Astrocyte of the cerebellum (primary cell): ENCODE measurements around the gene SPHKAP.
A peak's percentile ranks its signal among the peaks of the same experiment; 100 is the strongest.

Experiments used
- DNase-seq: peaks from one replicate; pipeline ENCODE4 v3.0.0-alpha.2; 2011; ENCODE audit warnings: low read depth
- H3K4me3 ChIP-seq: 2 replicates; pipeline ENCODE4 v1.5.1; 2011; ENCODE audit warnings: mild to moderate bottlenecking, low read depth, low read length, moderate library complexity
- in situ Hi-C: cut with HindIII; loops from 2 replicates; pipeline ENCODE4 v1.10.0; 2017; ENCODE audit warnings: low sequenced_read_pairs
- TF ChIP-seq, protein P1 (sequence below): IDR thresholded peaks from 2 replicates; pipeline ENCODE4 v1.5.1; 2012; ENCODE audit warnings: low read length, low read depth, moderate library complexity, mild to moderate bottlenecking; ENCODE audit errors: missing control alignments

Gene SPHKAP

DNA sequence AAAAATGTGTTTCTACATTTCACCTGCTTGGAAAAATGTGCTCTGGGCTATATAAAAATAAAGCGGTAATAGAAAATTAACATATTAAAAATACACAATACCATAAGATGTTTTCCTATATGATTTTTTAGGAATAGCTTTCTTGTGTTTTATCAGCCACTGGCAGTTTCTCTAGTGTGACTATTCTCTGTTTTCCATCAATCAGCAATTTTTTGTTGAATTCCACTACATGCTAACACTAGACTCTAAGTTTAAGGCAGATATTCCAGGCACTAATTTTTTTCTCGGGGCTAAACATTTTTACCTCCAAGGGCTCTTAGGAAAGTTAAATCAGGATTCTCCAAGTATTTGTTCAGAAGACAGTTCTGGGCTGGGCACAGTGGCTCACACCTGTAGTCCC, 140.5 kb downstream of the SPHKAP start:
- no peak for DNase-seq
- H3K4me3 ChIP-seq = no peak overlapping the region
- TF ChIP-seq, protein P1, sequence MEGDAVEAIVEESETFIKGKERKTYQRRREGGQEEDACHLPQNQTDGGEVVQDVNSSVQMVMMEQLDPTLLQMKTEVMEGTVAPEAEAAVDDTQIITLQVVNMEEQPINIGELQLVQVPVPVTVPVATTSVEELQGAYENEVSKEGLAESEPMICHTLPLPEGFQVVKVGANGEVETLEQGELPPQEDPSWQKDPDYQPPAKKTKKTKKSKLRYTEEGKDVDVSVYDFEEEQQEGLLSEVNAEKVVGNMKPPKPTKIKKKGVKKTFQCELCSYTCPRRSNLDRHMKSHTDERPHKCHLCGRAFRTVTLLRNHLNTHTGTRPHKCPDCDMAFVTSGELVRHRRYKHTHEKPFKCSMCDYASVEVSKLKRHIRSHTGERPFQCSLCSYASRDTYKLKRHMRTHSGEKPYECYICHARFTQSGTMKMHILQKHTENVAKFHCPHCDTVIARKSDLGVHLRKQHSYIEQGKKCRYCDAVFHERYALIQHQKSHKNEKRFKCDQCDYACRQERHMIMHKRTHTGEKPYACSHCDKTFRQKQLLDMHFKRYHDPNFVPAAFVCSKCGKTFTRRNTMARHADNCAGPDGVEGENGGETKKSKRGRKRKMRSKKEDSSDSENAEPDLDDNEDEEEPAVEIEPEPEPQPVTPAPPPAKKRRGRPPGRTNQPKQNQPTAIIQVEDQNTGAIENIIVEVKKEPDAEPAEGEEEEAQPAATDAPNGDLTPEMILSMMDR = no peak
- in situ Hi-C loops = no loop called here

DNA sequence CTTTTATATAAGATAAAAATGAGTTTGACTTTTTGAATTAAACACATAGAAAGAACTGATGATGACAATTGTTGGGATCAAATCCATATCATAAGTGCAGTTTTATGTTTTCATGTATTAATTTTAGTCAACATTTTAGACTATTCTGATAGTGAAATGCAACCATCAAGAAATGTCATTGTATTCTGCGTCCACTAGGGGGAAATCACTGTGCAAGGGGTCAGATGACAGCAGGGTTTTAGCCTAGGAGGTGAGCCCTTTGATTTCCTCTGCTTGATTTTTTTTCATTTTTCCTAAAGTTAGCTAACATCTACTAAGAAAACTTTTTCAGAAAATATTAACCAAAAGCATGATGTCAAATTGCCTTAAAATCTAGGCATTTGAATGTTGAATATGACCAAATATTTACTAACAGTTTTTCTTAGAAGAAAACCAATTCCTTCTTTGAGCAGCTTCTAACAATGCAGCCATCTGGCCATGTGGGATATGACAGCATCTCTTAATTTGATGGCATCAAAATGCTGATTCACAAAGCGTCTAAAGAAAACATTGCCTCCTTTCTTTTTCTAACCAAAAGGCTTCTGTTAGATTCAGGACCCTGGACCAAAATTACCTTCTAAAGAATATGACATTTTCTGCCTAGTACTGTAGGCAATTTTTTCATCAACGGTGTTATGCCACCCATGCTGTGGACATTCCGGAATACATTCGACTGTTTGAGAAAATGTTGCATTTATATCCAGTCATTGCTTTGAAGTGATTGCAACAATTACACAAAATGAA, 141.5 kb downstream of the SPHKAP start:
- no peak for DNase-seq
- no peak overlapping the region for H3K4me3 ChIP-seq
- TF ChIP-seq, protein P1 = peak; percentile 70
- in situ Hi-C loops = no loop called here

DNA sequence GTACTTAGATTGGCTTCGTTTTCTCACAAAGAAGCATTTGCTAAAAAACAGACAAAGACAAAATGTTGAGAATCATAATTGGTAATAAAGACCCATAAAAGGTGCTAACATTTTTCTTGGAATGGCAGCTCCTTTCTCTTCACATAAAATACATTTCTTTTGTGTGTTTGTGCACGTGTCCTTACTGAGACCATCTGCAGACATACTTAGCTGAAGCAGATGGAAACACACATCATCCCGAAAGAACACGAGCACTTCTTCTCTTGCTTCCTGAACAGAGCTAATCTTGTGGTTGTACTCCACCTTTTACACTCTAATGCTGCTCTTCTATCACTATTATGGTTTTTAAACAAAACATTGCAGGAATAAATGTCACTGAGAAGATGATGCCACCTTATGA, 142.5 kb downstream of the SPHKAP start:
- no peak for DNase-seq
- TF ChIP-seq, protein P1 = no peak
- H3K4me3 ChIP-seq = no peak overlapping the region
- in situ Hi-C loops = no loop called here

DNA sequence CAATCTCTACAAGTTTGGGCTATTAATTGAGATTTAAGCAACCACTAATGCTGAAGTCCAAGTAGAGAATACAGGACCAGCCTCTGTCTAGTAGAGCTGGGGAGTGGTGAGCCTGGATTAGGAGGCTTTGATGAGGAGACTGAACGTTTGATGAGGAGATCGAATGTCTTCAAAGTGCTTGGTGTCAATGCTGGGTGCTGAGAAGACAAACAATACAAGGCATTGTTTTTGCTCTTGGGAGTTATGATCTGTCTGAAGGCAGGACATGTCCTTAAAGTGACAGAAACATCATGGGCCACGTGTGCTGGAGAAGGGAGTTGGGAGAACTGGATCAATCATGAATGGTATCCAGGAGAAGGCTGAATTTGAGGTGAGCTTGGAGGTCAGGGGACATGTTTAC, 143.6 kb downstream of the SPHKAP start:
- no peak overlapping the region for H3K4me3 ChIP-seq
- DNase-seq = no peak
- in situ Hi-C loops = no loop called here
- TF ChIP-seq, protein P1 = no peak

DNA sequence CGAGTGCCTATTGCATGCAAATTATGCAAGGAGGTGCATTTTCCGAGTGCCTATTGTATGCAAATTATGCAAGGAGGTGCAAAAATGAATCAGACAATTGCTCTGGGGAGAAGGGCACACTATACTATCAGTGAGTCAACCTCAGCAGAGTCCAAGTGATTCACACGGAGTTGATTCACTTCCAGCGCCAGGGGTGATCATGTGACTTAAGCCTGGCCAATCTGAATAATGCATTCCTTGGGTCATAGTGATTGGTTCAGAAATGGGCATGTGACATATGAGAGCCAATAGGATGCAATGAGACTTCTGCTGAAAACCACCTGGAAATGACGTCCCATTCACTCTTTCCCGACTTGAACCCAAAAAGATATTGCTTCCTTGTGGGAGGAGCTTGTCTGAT, 157.9 kb downstream of the SPHKAP start:
- H3K4me3 ChIP-seq = no peak overlapping the region
- TF ChIP-seq, protein P1 = no peak
- no peak for DNase-seq
- in situ Hi-C loops = no loop called here

DNA sequence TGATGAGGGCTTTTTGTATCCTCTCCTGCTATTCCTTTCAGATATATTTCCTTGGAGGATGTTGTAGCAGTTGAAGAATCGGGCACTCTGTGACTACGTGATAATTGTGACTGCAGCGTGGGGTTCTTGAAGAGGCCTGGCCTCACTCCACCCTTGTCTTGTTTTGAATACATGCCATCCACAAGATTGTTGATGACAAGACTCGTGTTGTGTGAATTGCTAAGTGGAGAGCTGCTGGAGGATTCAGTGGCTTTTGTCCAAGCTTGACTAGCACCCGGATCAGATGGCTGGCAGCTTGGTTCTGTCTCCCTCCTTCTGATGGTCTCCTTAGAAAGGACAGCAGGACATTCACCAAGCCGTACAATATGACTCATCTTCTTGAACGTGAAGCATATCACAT, 163.2 kb downstream of the SPHKAP start:
- in situ Hi-C loops = no loop called here
- no peak for DNase-seq
- TF ChIP-seq, protein P1 = no peak
- no peak overlapping the region for H3K4me3 ChIP-seq
